Embryonic facial prominence (tissue), 1 donor: Measurements from ENCODE around the gene SAMD8.
A peak's percentile ranks its signal among the peaks of the same experiment; 100 is the strongest.
"Not testable (repeated sequence)": the region's sequence is repeated elsewhere in the genome, so short reads cannot be mapped to it uniquely, and the experiment has no call there.

Source experiments
- DNase-seq: peaks from one replicate; pipeline ENCODE4 v3.0.0-alpha.2; 2016; ENCODE audit errors: extremely low spot score

Gene SAMD8

GRCh38 chr10:75137533-75138438, 26.3 kb downstream of the SAMD8 start:
- DNase-seq: no peak

- DNase-seq: no peak
These were observed 28.8 kb downstream of the SAMD8 start for GRCh38 chr10:75140246-75140645.

GRCh38 chr10:75143353-75143752, 31.9 kb downstream of the SAMD8 start:
- DNase-seq: no peak

- no peak for DNase-seq
These were observed 34.1 kb downstream of the SAMD8 start for GRCh38 chr10:75145590-75145989.

- DNase-seq: no peak
These were observed 35.3 kb downstream of the SAMD8 start for GRCh38 chr10:75146780-75147179.

GRCh38 chr10:75150656-75151055, 39.2 kb downstream of the SAMD8 start:
- no peak for DNase-seq

- DNase-seq: no peak
These were observed 48.1 kb downstream of the SAMD8 start for GRCh38 chr10:75159519-75159918.

GRCh38 chr10:75165684-75166622, 54.5 kb downstream of the SAMD8 start:
- DNase-seq: no peak

- no peak for DNase-seq
These were observed 55.1 kb downstream of the SAMD8 start for GRCh38 chr10:75166623-75166972.

- DNase-seq: no peak
These were observed 56.8 kb downstream of the SAMD8 start for GRCh38 chr10:75168275-75168674.

- DNase-seq: no peak
These were observed 58.8 kb downstream of the SAMD8 start for GRCh38 chr10:75170215-75170614.

- DNase-seq: no peak
These were observed 63.6 kb downstream of the SAMD8 start for GRCh38 chr10:75175046-75175445.

- no peak for DNase-seq
These were observed 64.6 kb downstream of the SAMD8 start for GRCh38 chr10:75176046-75176445.

- no peak for DNase-seq
These were observed 65.3 kb downstream of the SAMD8 start for GRCh38 chr10:75176736-75177135.

GRCh38 chr10:75179657-75180177, 68.3 kb downstream of the SAMD8 start:
- DNase-seq: no peak

- DNase-seq: no peak
These were observed 69.1 kb downstream of the SAMD8 start for GRCh38 chr10:75180592-75180991.

GRCh38 chr10:75181073-75181472, 69.6 kb downstream of the SAMD8 start:
- no peak for DNase-seq

GRCh38 chr10:75186310-75186709, 74.9 kb downstream of the SAMD8 start:
- no peak for DNase-seq

- DNase-seq: peak; percentile 26
These were observed 76.5 kb downstream of the SAMD8 start for GRCh38 chr10:75187961-75188426.

- not testable (repeated sequence) for DNase-seq
These were observed 77.1 kb downstream of the SAMD8 start for GRCh38 chr10:75188522-75188921.

GRCh38 chr10:75189266-75190096, 78.0 kb downstream of the SAMD8 start:
- no peak for DNase-seq
